Measurements from ENCODE around the gene COBL.

Gene COBL

DNA sequence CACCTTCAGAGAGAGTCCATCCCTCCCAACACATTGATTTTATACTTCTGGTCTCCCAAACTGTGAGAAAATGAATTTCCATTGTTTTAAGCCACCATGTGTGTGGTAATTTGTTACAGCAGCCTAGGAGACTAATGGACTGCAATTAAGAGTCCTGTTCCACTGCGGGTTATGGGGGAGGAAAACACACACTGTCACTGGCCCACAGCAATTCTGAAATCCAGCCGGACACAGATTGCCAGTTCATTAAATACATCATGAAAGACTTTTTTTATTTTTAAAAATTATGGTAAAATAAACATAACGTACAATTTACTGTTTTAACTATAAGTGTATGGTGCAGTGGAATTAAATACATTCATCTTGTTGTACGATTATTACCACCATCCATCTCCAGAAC lies 340.5 kb downstream of the COBL start:
- no peaks in the 10 kb centered on the region for H3K9me3 ChIP-seq (ENCODE audit: control insufficient read depth, low read depth, low read length)
- no peak overlapping the region for H3K9ac ChIP-seq (ENCODE audit: low read length)
- H3K36me3 ChIP-seq (ENCODE audit: control insufficient read depth, low read depth, low read length): no peaks in the 10 kb centered on the region
- no peak overlapping the region for H3K4me3 ChIP-seq (ENCODE audit: low read length)
- no peaks in the 10 kb centered on the region for H3K27me3 ChIP-seq (ENCODE audit: control insufficient read depth, insufficient read depth, low read length)
- no peaks in the 10 kb centered on the region for H3K4me1 ChIP-seq (ENCODE audit: control insufficient read depth, low read depth, low read length)
- H3K27ac ChIP-seq (ENCODE audit: low read length): no peak overlapping the region

DNA sequence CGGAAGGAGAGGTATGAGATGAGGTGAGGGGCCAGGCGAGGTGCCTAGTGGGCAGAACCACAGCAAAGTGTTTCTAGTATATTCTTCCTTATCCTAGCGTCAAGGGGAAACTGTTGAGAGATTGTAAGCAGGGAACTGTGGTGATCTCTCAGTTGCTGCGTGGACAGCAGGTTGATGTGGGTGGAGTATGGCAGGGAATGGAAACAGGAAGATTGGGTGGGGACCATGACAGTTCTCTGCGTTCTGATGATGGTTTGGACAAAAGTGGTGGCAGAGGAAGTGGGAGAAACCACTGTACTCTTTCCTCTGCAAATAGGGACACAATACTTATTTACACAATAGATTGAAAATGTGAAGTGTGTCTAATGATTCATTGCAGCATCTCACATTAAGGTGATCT lies 342.4 kb downstream of the COBL start:
- no peak overlapping the region for H3K27ac ChIP-seq (ENCODE audit: low read length)
- no peaks in the 10 kb centered on the region for H3K4me1 ChIP-seq (ENCODE audit: control insufficient read depth, low read depth, low read length)
- H3K4me3 ChIP-seq (ENCODE audit: low read length): no peak overlapping the region
- no peaks in the 10 kb centered on the region for H3K27me3 ChIP-seq (ENCODE audit: control insufficient read depth, insufficient read depth, low read length)
- H3K9ac ChIP-seq (ENCODE audit: low read length): no peak overlapping the region
- H3K9me3 ChIP-seq (ENCODE audit: control insufficient read depth, low read depth, low read length): no peaks in the 10 kb centered on the region
- H3K36me3 ChIP-seq (ENCODE audit: control insufficient read depth, low read depth, low read length): no peaks in the 10 kb centered on the region

DNA sequence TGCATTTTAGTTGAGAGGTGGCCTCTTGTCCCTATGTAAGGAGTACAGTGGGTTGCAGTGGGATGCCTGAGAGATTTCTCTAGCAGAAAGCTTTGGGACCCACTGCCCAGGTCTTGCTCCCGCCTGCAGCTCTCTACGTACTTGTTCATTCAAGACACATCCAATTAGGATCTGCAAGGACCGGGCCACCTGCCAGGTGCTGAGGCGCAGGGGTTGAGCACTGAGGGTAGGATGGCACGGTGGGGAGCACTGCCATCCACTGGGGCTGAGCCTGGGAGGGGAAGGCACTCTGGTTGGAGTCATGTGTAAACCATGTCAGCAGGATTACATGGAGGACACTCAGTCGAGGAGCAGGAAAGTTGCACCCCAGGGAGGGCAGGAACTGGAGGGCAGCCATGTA lies 342.8 kb downstream of the COBL start:
- Histone ChIP-seq H3K27me3 (ENCODE audit: control insufficient read depth, insufficient read depth, low read length) (no peaks in the 10 kb centered on the region), H3K9ac (ENCODE audit: low read length) (no peak overlapping the region), H3K9me3 (ENCODE audit: control insufficient read depth, low read depth, low read length) (no peaks in the 10 kb centered on the region), H3K4me3 (ENCODE audit: low read length) (no peak overlapping the region), H3K27ac (ENCODE audit: low read length) (no peak overlapping the region), H3K4me1 (ENCODE audit: control insufficient read depth, low read depth, low read length) (no peaks in the 10 kb centered on the region), H3K36me3 (ENCODE audit: control insufficient read depth, low read depth, low read length) (no peaks in the 10 kb centered on the region)

DNA sequence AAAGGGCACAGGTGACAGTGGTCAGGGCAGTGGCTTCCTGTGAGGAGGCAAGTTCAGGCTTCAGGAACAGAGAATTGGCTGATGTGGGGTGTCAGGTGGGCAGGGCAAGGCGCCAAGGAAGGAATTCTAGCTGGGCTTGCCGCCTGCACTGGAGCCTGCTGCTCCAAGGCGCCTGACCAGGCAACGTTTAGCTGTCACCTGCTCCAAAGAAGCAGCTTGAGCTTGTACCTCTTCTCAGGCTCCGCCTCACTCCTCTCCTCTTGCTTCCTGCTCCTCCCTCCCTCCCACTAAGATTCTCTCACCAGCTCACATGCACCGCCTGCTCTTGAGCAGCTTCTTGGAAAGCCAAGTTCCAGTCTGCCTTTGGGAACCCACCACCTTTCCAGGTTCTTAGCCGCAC lies 346.5 kb downstream of the COBL start:
- Histone ChIP-seq H3K9me3 (ENCODE audit: control insufficient read depth, low read depth, low read length) (peaks cover 18% of the 10 kb centered on the region), H3K9ac (ENCODE audit: low read length) (no peak overlapping the region), H3K36me3 (ENCODE audit: control insufficient read depth, low read depth, low read length) (no peaks in the 10 kb centered on the region), H3K27ac (ENCODE audit: low read length) (no peak overlapping the region), H3K4me1 (ENCODE audit: control insufficient read depth, low read depth, low read length) (no peaks in the 10 kb centered on the region), H3K27me3 (ENCODE audit: control insufficient read depth, insufficient read depth, low read length) (no peaks in the 10 kb centered on the region), H3K4me3 (ENCODE audit: low read length) (no peak overlapping the region)

Measured in iPS-18a (cell line).